K562 (cell line): ENCODE results near the gene TMEM72. TPM values are rescaled to one million over a fixed set of nuclear protein-coding genes. Genes with fewer than 3 reads are reported as not detected.
"Not testable (repeated sequence)": the region's sequence is repeated elsewhere in the genome, so short reads cannot be mapped to it uniquely, and the experiment has no call there.

Experiments
- ATAC-seq: fragments of 200-7000 bp; cut with Tn5 transposase; 3 replicates; pipeline ENCODE4 v1.9.1; 2020; ENCODE audit warnings: moderate library complexity
- BruUV-seq: library from RNA; stranded (reverse); fragments of 400-500 nt; replicated peaks from 2 replicates; lab custom pipeline; 2021; lab: Mats Ljungman, UMichigan
- CTCF ChIA-PET: fragments of 300-600 bp; formaldehyde crosslinking; extraction: SDS; loops from one replicate; lab custom pipeline; 2021; ENCODE audit warnings: low intra/inter-chr PET ratio; lab: Yijun Ruan, JAX
- POLR2A ChIA-PET: fragments of 300-600, 350-650 bp; sonication (Branson Sonifier 250); formaldehyde crosslinking; extraction: SDS; loops from one replicate; lab custom pipeline; 2021; ENCODE audit warnings: antibody characterized with exemption, inconsistent platforms; lab: Yijun Ruan, JAX
- DNase-seq, 4 experiments: peaks; one replicate each; pipeline versions ENCODE4 v3.0.0 to v3.0.0-alpha.2; 2011 to 2018; ENCODE audit warnings: low spot score in 3 of 4, mixed read lengths in 3 of 4; ENCODE audit errors: extremely low read depth in 1 of 4
- FAIRE-seq: peaks from 2 replicates; lab custom pipeline; 2011; peaks lifted over from hg19 to GRCh38; lab: Jason Lieb, UNC
- H2AFZ ChIP-seq: 2 replicates; pipeline ENCODE4 v1.6.0; 2011; ENCODE audit warnings: low read depth, low read length, control low read depth, inconsistent platforms
- H3K27ac ChIP-seq: fragments of 200-600 bp; 3 replicates; pipeline ENCODE4 v1.8.0; 2011; ENCODE audit warnings: low read depth, mild to moderate bottlenecking, control low read depth, inconsistent platforms, low read length, moderate library complexity, mixed read lengths; ENCODE audit errors: extremely low read depth
- H3K27me3 ChIP-seq, 2 experiments: fragments of 300-600 bp in 1 of 2; 2 replicates in 1 of 2; 3 replicates in 1 of 2; pipeline versions ENCODE4 v1.6.0 to v1.8.0; 2011; ENCODE audit warnings: inconsistent platforms in 2 of 2, low read length in 2 of 2, mild to moderate bottlenecking in 1 of 2, mixed read lengths in 1 of 2, moderate library complexity in 1 of 2; ENCODE audit not compliant: control insufficient read depth in 2 of 2, insufficient read depth in 2 of 2
- H3K36me3 ChIP-seq: fragments of 300-600 bp; 3 replicates; pipeline ENCODE4 v1.8.0; 2011; ENCODE audit warnings: mild to moderate bottlenecking, low read length, inconsistent platforms; ENCODE audit not compliant: control insufficient read depth, insufficient read depth
- H3K4me1 ChIP-seq, 2 experiments: fragments of 200-600 bp in 1 of 2; replicated peaks in 1 of 2; 2 replicates in 1 of 2; 3 replicates in 1 of 2; pipeline versions ENCODE4 v1.5.1 to v1.8.0; 2011; ENCODE audit warnings: inconsistent platforms in 2 of 2, low read length in 2 of 2, mild to moderate bottlenecking in 1 of 2, mixed read lengths in 1 of 2, moderate library complexity in 1 of 2; ENCODE audit not compliant: control insufficient read depth in 2 of 2, insufficient read depth in 2 of 2
- H3K4me2 ChIP-seq: 2 replicates; pipeline ENCODE4 v1.6.1; 2011; ENCODE audit warnings: low read length, control low read depth, inconsistent platforms, mixed read lengths; ENCODE audit not compliant: insufficient read depth
- H3K4me3 ChIP-seq: fragments of 200-600 bp; sonication (generic), shearing (Covaris generic); 2 replicates; pipeline ENCODE4 v1.5.1; 2016; ENCODE audit warnings: control low read depth, inconsistent platforms
- H3K79me2 ChIP-seq: fragments of 200-600 bp; 3 replicates; pipeline ENCODE4 v1.8.0; 2011; ENCODE audit warnings: low read length, inconsistent platforms; ENCODE audit not compliant: control insufficient read depth, insufficient read depth
- H3K9ac ChIP-seq, 2 experiments: 2 replicates each; pipeline versions ENCODE4 v1.6.0 to v1.6.1; 2011; ENCODE audit warnings: low read depth in 2 of 2, low read length in 2 of 2, control low read depth in 1 of 2, inconsistent platforms in 1 of 2, mild to moderate bottlenecking in 1 of 2, mixed read lengths in 1 of 2; ENCODE audit not compliant: insufficient read depth in 1 of 2
- H3K9me1 ChIP-seq: one replicate; pipeline ENCODE4 v1.6.0; 2011; ENCODE audit warnings: inconsistent platforms, mild to moderate bottlenecking, low read length, moderate library complexity; ENCODE audit not compliant: control insufficient read depth, insufficient read depth
- H3K9me3 ChIP-seq: replicated peaks from 2 replicates; pipeline ENCODE4 v1.5.1; 2011; ENCODE audit warnings: low read depth, low read length, inconsistent platforms; ENCODE audit not compliant: control insufficient read depth, insufficient read depth
- H4K20me1 ChIP-seq: replicated peaks from 2 replicates; pipeline ENCODE4 v1.6.1; 2011; ENCODE audit warnings: low read length, inconsistent platforms, mixed read lengths; ENCODE audit not compliant: control insufficient read depth, insufficient read depth
- ELF4 ChIP-seq: fragments of 450-650 bp; formaldehyde crosslinking; IDR thresholded peaks from 2 replicates; pipeline ENCODE4 v1.4.0; 2022; ENCODE audit warnings: missing genetic modification characterization
- HBP1 ChIP-seq: fragments of 450-650 bp; formaldehyde crosslinking; IDR thresholded peaks from 2 replicates; pipeline ENCODE4 v1.4.0; 2022; ENCODE audit warnings: missing genetic modification characterization
- ZNF512 ChIP-seq: IDR thresholded peaks from 2 replicates; pipeline ENCODE4 v1.6.1; 2016; ENCODE audit warnings: missing genetic modification characterization, missing compliant biosample characterization
- WGBS: fragments of 100-300 bp; shearing (Covaris generic); methylation state at CpG from one replicate; pipeline ENCODE4 v1.1.6; 2016; ENCODE audit warnings: low coverage, mixed read lengths; ENCODE audit not compliant: insufficient coverage; ENCODE audit errors: missing lambda C conversion rate; 5-methylcytosine and 5-hydroxymethylcytosine counted together
- in situ Hi-C: fragments of 300-500 bp; cut with MboI; formaldehyde crosslinking; loops from 4 replicates; pipeline ENCODE4 v1.15.0; 2018; ENCODE audit warnings: inconsistent platforms, mixed read lengths
- intact Hi-C: fragments of 100-400 bp; cut with micrococcal nuclease; formaldehyde crosslinking; loops from 2 replicates; pipeline ENCODE4 v1.14.2; 2022
- polyA plus RNA-seq, 8 experiments: library from polyadenylated mRNA; depleted of rRNA in 4 of 8; stranded (reverse) in 5 of 8; unstranded in 3 of 8; fragments of >200 nt; fragmentation: Nextera tagmentation in 2 of 8; fragmentation: Illumina TruSeq in 1 of 8; extraction: Ambion mirVana in 2 of 8; extraction: Trizol in 1 of 8; gene quantifications; 2 replicates each; pipeline versions ENCODE4 v1.2.1 to v1.2.3, GENCODE V29; 2011 to 2014; ENCODE audit warnings: inconsistent platforms in 1 of 8, missing spikeins in 1 of 8
- total RNA-seq, 7 experiments: library from RNA; depleted of rRNA in 6 of 7; stranded (reverse); fragments of >200 nt in 6 of 7; fragmentation: Illumina TruSeq in 2 of 7; extraction: Trizol in 2 of 7; gene quantifications; 2 replicates each; pipeline versions ENCODE4 v1.2.1 to v1.2.3, GENCODE V29; 2011 to 2021; ENCODE audit warnings: low replicate concordance in 1 of 7

Gene TMEM72
- total and polyA plus RNA-seq, 9 of the 15 experiments (the other 6 are each of a cell fraction or from before 2014, with no cell fraction given) = not detected

DNA sequence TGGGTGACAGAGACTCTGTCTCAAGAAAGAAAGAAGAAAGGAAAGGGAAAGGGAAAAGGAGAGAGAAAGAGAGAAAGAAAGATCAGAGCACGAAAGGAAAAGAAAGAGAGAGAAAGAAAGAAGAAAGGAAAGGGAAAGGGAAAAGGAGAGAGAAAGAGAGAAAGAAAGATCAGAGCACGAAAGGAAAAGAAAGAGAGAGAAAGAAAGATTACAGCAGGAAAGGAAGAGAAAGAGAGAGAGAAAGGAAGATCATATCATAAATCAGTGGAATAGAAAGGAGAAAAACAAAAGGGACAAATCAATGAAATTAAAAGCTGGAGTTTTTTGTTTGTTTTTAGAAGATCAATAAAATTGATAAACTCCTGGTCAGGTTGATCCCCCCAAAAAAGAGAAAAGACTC is 44.8 kb upstream of the TMEM72 start:
- H3K36me3 ChIP-seq, H3K4me3 ChIP-seq, H3K9ac ChIP-seq, ATAC-seq, FAIRE-seq, H2AFZ ChIP-seq, BruUV-seq, H3K27ac ChIP-seq, H4K20me1 ChIP-seq, DNase-seq, H3K9me3 ChIP-seq, H3K4me2 ChIP-seq, POLR2A ChIA-PET, H3K79me2 ChIP-seq, CTCF ChIA-PET, H3K9me1 ChIP-seq: not testable (repeated sequence)
- in situ Hi-C loops (loop anchor here (10.0 kb wide), 1 partner anchor 1202 kb away; no protein-coding TSS in a partner anchor), intact Hi-C loops (loop anchor here (5.0 kb wide), 1 partner anchor 1194 kb away; no protein-coding TSS in a partner anchor)
- H3K27me3 ChIP-seq = peaks cover 12 to 34% of the 10 kb centered on the region in 2 experiments
- 0% methylated on average over 2 of the region's 2 CpGs for WGBS
- TF ChIP-seq ELF4 (CRISPR knock-in tag) = 0 out of 2 replicates have a peak, but pooled peaks have one; percentile 29
- TF ChIP-seq ZNF512 (tag) = peak; percentile 97
- TF ChIP-seq HBP1 (CRISPR knock-in tag) = 0 out of 2 replicates have a peak, but pooled peaks have one; percentile 31
- H3K4me1 ChIP-seq = peaks cover 0 to 15% of the 10 kb centered on the region in 2 experiments; a peak in 2 of 5 replicates
